Upper lobe of right lung (tissue), 1 donor: ENCODE results near the gene METTL8. TPM values are rescaled to one million over a fixed set of nuclear protein-coding genes. Genes with fewer than 3 reads are reported as not detected.

Experiments
- ATAC-seq: fragments of 200-7000 bp; cut with Tn5 transposase; one replicate; pipeline ENCODE4 v1.9.1; 2020; ENCODE audit warnings: mild to moderate bottlenecking, moderate library complexity
- DNase-seq: peaks from one replicate; pipeline ENCODE4 v3.0.0-alpha.2; 2020
- H3K27ac ChIP-seq: fragments of 200-600 bp; one replicate; pipeline ENCODE4 v1.8.0; 2022
- H3K27me3 ChIP-seq: fragments of 200-600 bp; one replicate; pipeline ENCODE4 v1.8.0; 2022; ENCODE audit warnings: mild to moderate bottlenecking
- H3K36me3 ChIP-seq: fragments of 200-600 bp; one replicate; pipeline ENCODE4 v1.8.0; 2022
- H3K4me1 ChIP-seq: fragments of 200-600 bp; one replicate; pipeline ENCODE4 v1.8.0; 2022
- H3K4me3 ChIP-seq: fragments of 200-600 bp; one replicate; pipeline ENCODE4 v1.8.0; 2022; ENCODE audit warnings: mild to moderate bottlenecking
- H3K9me3 ChIP-seq: fragments of 200-600 bp; one replicate; pipeline ENCODE4 v1.8.0; 2022
- intact Hi-C: fragments of 100-400 bp; cut with DNase I; formaldehyde crosslinking; loops from one replicate; pipeline ENCODE4 v1.11.0; 2022
- long read RNA-seq: library from polyadenylated mRNA; unstranded; transcript quantifications from one replicate; pipeline ENCODE4 v2.0.0, GENCODE V29; 2021
- total RNA-seq: library from RNA; stranded (reverse); fragmentation: NEBNext Ultra II Directional; extraction: Animal tissue kit (Norgen Biotek cat#: 25700); gene quantifications from one replicate; pipeline ENCODE4 v1.2.1, GENCODE V29; 2021
- TF ChIP-seq, protein P1 (sequence below): fragments of 200-600 bp; IDR thresholded peaks from one replicate; pipeline ENCODE4 v1.8.0; 2022; ENCODE audit warnings: antibody characterized with exemption
- donor health status: DM: no; HTN: yes; CAD: no; lungs with severe emphysema.

Gene METTL8, protein sequence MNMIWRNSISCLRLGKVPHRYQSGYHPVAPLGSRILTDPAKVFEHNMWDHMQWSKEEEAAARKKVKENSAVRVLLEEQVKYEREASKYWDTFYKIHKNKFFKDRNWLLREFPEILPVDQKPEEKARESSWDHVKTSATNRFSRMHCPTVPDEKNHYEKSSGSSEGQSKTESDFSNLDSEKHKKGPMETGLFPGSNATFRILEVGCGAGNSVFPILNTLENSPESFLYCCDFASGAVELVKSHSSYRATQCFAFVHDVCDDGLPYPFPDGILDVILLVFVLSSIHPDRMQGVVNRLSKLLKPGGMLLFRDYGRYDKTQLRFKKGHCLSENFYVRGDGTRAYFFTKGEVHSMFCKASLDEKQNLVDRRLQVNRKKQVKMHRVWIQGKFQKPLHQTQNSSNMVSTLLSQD
- total RNA-seq, result 18.2 TPM
- long read RNA-seq, full-length matches to known transcripts, result 2 of 5 reads
- long read RNA-seq, partial matches to known transcripts, result 1 of 5 reads
- long read RNA-seq, other reads (novel, unspliced or antisense), result 2 of 5 reads

DNA sequence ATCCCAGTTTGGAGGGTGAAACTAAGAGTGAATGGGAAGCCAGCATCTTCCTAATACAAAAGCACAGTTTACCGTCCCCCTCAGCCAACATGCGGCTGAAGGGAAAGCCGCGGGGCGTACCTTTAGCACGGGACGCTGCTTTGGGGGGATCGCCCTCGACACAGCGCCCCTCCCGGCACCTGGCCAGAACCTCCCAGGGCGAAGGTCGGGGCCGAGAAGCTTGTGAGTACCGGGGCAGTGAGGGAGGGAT lies at the start of gene METTL8:
Gene METTL8 (minus strand): TSS at position 228 of the 250 bp plus-strand sequence. CDS start 41,805 bp downstream, outside the sequence.
- Histone ChIP-seq H3K27ac (peak within 1 kb of the TSS; percentile 99), H3K9me3 (no peaks in the 10 kb centered on the region), H3K4me3 (peak within 1 kb of the TSS; percentile 87), H3K27me3 (no peaks in the 10 kb centered on the region), H3K4me1 (peaks cover 12% of the 10 kb centered on the region), H3K36me3 (peaks cover 21% of the 10 kb centered on the region)
- TF ChIP-seq, protein P1, sequence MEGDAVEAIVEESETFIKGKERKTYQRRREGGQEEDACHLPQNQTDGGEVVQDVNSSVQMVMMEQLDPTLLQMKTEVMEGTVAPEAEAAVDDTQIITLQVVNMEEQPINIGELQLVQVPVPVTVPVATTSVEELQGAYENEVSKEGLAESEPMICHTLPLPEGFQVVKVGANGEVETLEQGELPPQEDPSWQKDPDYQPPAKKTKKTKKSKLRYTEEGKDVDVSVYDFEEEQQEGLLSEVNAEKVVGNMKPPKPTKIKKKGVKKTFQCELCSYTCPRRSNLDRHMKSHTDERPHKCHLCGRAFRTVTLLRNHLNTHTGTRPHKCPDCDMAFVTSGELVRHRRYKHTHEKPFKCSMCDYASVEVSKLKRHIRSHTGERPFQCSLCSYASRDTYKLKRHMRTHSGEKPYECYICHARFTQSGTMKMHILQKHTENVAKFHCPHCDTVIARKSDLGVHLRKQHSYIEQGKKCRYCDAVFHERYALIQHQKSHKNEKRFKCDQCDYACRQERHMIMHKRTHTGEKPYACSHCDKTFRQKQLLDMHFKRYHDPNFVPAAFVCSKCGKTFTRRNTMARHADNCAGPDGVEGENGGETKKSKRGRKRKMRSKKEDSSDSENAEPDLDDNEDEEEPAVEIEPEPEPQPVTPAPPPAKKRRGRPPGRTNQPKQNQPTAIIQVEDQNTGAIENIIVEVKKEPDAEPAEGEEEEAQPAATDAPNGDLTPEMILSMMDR, result peak; percentile 44
- ATAC-seq (no peak), DNase-seq (no peak)
- intact Hi-C loops, result no loop called here

- H3K9me3 ChIP-seq, result no peaks in the 10 kb centered on the region
- intact Hi-C loops, result no loop called here
- H3K4me1 ChIP-seq, result no peaks in the 10 kb centered on the region
- TF ChIP-seq, protein P1, result no peak
- no peak overlapping the region for H3K27ac ChIP-seq
- no peak for ATAC-seq
- no peaks in the 10 kb centered on the region for H3K27me3 ChIP-seq
- no peak for DNase-seq
- H3K36me3 ChIP-seq, result no peaks in the 10 kb centered on the region
- no peak overlapping the region for H3K4me3 ChIP-seq
Observed at GRCh38 chr2:171482877-171483276, 49.1 kb upstream of the METTL8 start.

- H3K27ac ChIP-seq, result no peak overlapping the region
- no peaks in the 10 kb centered on the region for H3K36me3 ChIP-seq
- H3K4me1 ChIP-seq, result no peaks in the 10 kb centered on the region
- intact Hi-C loops, result no loop called here
- H3K4me3 ChIP-seq, result no peak overlapping the region
- ATAC-seq, result no peak
- no peaks in the 10 kb centered on the region for H3K27me3 ChIP-seq
- TF ChIP-seq, protein P1, result no peak
- no peaks in the 10 kb centered on the region for H3K9me3 ChIP-seq
- no peak for DNase-seq
Observed at GRCh38 chr2:171482308-171482707, 48.5 kb upstream of the METTL8 start.

DNA sequence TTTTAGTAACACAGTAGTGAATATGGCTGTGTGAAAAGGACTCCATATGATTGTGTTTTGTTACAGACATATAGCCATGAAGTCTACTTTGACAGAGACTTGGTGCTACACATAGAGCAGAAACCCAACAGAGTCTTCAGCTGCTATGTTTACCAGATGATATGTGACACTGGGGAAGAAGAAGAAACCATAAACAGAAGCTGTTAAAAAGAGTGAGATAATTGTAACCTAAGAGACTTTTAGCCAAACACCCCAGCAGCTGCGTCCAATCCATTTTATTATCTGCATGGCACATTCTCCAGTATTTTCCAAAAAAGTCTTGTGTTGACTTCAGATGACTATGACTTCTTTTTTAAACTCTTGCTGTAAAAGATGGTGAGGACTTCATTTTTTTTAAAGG lies 47.1 kb upstream of the METTL8 start:
- Histone ChIP-seq H3K9me3 (no peaks in the 10 kb centered on the region), H3K4me3 (no peak overlapping the region), H3K27ac (no peak overlapping the region), H3K27me3 (no peaks in the 10 kb centered on the region), H3K36me3 (peaks cover 10% of the 10 kb centered on the region), H3K4me1 (no peaks in the 10 kb centered on the region)
- no peak for DNase-seq
- TF ChIP-seq, protein P1, result no peak
- intact Hi-C loops, result no loop called here
- ATAC-seq, result no peak

DNA sequence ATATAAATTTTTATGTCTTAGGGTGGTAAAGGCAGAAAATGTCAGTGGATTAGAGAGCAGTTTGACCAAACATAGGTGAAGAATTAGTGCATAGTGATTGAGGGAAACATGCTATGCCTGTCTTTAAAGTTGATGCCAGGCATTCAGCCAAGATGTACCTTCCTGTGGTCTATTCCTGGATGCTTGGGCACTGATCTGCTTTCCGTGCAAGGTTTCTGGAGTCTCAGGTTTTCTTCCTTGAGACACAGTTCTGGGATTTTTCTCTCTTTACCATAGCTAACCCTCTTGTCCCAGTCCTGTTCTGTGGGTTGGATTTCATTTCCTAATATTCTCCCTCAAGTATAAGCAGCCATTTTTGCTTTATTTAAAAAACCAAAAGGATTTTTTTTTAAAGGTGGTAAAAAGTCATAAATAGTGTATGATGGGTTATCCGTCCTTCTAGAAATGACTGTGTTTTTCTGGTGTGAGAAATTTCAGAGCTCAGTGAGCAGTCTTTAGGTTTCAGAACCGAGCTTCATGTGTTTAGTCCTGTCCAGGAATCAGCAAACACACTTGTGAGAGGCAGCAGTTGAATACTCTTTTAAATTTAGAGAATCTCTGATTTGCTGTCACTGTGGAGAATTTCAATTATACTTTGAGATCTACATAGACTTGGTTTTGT lies 45.5 kb upstream of the METTL8 start:
- ATAC-seq (no peak), DNase-seq (no peak)
- H3K27ac ChIP-seq, result no peak overlapping the region
- no peaks in the 10 kb centered on the region for H3K9me3 ChIP-seq
- no peak overlapping the region for H3K4me3 ChIP-seq
- TF ChIP-seq, protein P1, result no peak
- H3K36me3 ChIP-seq, result peaks cover 22% of the 10 kb centered on the region
- H3K4me1 ChIP-seq, result no peaks in the 10 kb centered on the region
- H3K27me3 ChIP-seq, result no peaks in the 10 kb centered on the region
- intact Hi-C loops, result no loop called here
